Measurements from ENCODE around the gene GFI1. TPM values are rescaled to one million over a fixed set of nuclear protein-coding genes. Genes with fewer than 3 reads are reported as not detected.

GFI1 gene
- total RNA-seq, 1 experiment from 2014 or later: 0.49 TPM

GRCh38 chr1:92481599-92481925, 5.2 kb downstream of the GFI1 start:
- no TSS peak for BruUV-seq (replicated peaks)
- TF ChIP-seq REST (IDR thresholded peaks at IDR 0.05; ENCODE audit: insufficient read depth in 1 of 2, low read depth in 2 of 2, low read length in 1 of 2): no peak
- DNase-seq (ENCODE audit: low read depth, low spot score) (no peak), ATAC-seq (no peak)
- H3K27ac ChIP-seq (ENCODE audit: low read length): no peak overlapping the region
- peaks cover 2% of the 10 kb centered on the region; the same call in 1 of the 2 replicates for H3K4me1 ChIP-seq (ENCODE audit: control insufficient read depth, insufficient read depth, low read length)
- in situ Hi-C loops (cut with HindIII; ENCODE audit: low pct_unique_long_range_greater_than_20kb, low sequenced_read_pairs) (no loop called here), intact Hi-C loops (cut with micrococcal nuclease; ENCODE audit: unreplicated experiment) (no loop called here)
- CTCF ChIA-PET: no interaction called here
- no peaks in the 10 kb centered on the region; the same call in 1 of the 2 replicates for H3K27me3 ChIP-seq (ENCODE audit: control insufficient read depth, insufficient read depth, low read length)
- POLR2A ChIA-PET: no interaction called here
- no peaks in the 10 kb centered on the region for H3K9me3 ChIP-seq (ENCODE audit: control insufficient read depth, insufficient read depth, low read depth, low read length)
- H3K4me3 ChIP-seq (ENCODE audit: low read depth in 2 of 2, low read length in 2 of 2): no peak overlapping the region
- H3K36me3 ChIP-seq (ENCODE audit: control insufficient read depth, insufficient read depth, low read length): no peaks in the 10 kb centered on the region

GRCh38 chr1:92480813-92481598, 5.7 kb downstream of the GFI1 start:
- Histone ChIP-seq H3K9me3 (ENCODE audit: control insufficient read depth, insufficient read depth, low read depth, low read length) (no peaks in the 10 kb centered on the region), H3K36me3 (ENCODE audit: control insufficient read depth, insufficient read depth, low read length) (no peaks in the 10 kb centered on the region), H3K4me3 (ENCODE audit: low read depth in 2 of 2, low read length in 2 of 2) (no peak overlapping the region), H3K4me1 (ENCODE audit: control insufficient read depth, insufficient read depth, low read length) (peaks cover 2% of the 10 kb centered on the region; the same call in 1 of the 2 replicates), H3K27me3 (ENCODE audit: control insufficient read depth, insufficient read depth, low read length) (no peaks in the 10 kb centered on the region; the same call in 1 of the 2 replicates), H3K27ac (ENCODE audit: low read length) (no peak overlapping the region)
- ChIA-PET CTCF (no interaction called here), POLR2A (no interaction called here)
- TF ChIP-seq SIN3A (IDR thresholded peaks at IDR 0.05; ENCODE audit: borderline replicate concordance, insufficient read depth, low read depth, low read length) (no peak), TCF7L2 (IDR thresholded peaks at IDR 0.05; ENCODE audit: low read depth, low read length) (no peak), REST (IDR thresholded peaks at IDR 0.05; ENCODE audit: insufficient read depth in 1 of 2, low read depth in 2 of 2, low read length in 1 of 2) (no peak), CTCF (IDR thresholded peaks at IDR 0.05) (no peak), POLR2AphosphoS5 (IDR thresholded peaks at IDR 0.05; ENCODE audit: low read depth, low read length) (no peak)
- ATAC-seq (no peak), DNase-seq (ENCODE audit: low read depth, low spot score) (no peak)
- no TSS peak for BruUV-seq (replicated peaks)
- intact Hi-C loops (cut with micrococcal nuclease; ENCODE audit: unreplicated experiment): no loop called here
- in situ Hi-C loops (cut with HindIII; ENCODE audit: low pct_unique_long_range_greater_than_20kb, low sequenced_read_pairs): no loop called here
